Activated naive CD4-positive, alpha-beta T cell treated with anti-CD3 and anti-CD28 coated beads, Interleukin-2, amount 50 U/mL, for 72 hours (primary cell): Measurements from ENCODE around the gene RRM1. TPM values are rescaled to one million over a fixed set of nuclear protein-coding genes. Genes with fewer than 3 reads are reported as not detected.
"Not testable (repeated sequence)": the region's sequence is repeated elsewhere in the genome, so short reads cannot be mapped to it uniquely, and the experiment has no call there.

Experiments
- ATAC-seq, 2 donors: fragments of 150-1000 bp; cut with Tn5 transposase; 2 replicates each; pipeline ENCODE4 v1.10.0; 2021; ENCODE audit warnings: mild to moderate bottlenecking in 2 of 2, moderate library complexity in 2 of 2
- DNase-seq, 2 donors: peaks; one replicate each; pipeline ENCODE4 v3.0.0; 2021 to 2022; ENCODE audit warnings: low spot score in 2 of 2
- H3K27ac Mint-ChIP-seq, 2 donors: one replicate each; pipeline ENCODE4 v1.8.0; 2022; ENCODE audit warnings: mild to moderate bottlenecking in 2 of 2, mixed read lengths in 2 of 2
- H3K36me3 Mint-ChIP-seq, 2 donors: one replicate each; pipeline ENCODE4 v1.8.0; 2022; ENCODE audit warnings: mixed read lengths in 2 of 2
- H3K9me3 Mint-ChIP-seq, 2 donors: one replicate each; pipeline ENCODE4 v1.8.0; 2022; ENCODE audit warnings: mixed read lengths in 2 of 2
- total RNA-seq, 2 donors: library from RNA; stranded (reverse); gene quantifications; one replicate each; pipeline ENCODE4 v1.2.3, GENCODE V29; 2022

Gene RRM1
- total RNA-seq, 2 donors from 2014 or later = 192 to 278 TPM

DNA sequence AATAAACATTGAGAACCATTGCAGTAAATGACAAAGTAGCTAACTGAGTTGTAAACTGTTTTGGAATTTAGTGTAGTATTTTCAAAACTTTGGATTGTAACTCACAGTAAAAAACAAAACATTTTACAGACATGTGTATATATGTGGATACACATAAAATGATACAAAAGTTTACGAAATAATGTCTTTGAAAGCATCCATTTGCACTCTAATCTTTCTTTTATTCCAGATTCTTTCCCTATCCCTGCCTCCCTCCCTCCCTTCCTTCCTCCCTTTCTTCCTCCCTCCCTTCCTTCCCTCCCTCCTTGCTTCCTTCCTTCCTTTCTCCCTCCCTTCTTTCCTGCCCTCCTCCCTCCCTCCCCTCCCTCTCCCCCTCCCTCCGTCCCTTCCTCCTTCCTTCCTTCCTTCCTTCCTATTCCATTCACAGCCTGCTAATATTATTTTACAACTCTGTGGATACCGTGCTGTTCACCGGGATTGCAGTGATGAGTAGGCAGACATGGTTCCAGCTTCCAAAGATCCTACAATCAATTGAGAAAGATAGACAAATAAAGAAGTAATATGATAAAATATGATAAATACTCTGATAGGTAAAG, 3.5 kb downstream of the RRM1 start:
- no peak overlapping the region for H3K27ac Mint-ChIP-seq
- DNase-seq = no peak
- H3K36me3 Mint-ChIP-seq = peaks cover 23 to 31% of the 10 kb centered on the region in 2 donors
- no peaks in the 10 kb centered on the region for H3K9me3 Mint-ChIP-seq
- no peak for ATAC-seq

DNA sequence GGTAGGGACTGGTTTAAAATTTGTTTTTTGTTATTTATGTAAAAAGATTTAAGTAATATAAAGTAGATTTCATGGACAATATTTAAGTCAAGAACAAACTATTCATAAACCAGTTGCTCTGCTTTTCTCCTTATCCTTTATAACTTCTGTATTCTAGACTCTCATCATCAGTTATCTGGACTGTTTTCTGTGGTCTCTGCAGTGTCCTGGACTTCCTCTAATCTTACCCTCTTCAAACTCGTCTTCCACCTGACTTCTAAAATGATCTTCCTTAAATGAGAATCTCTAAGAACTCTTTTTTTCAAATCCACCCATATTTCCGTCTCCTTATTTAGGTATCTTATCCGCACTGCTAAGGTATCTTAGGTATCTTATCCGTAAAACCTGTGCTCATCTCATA, 8.1 kb downstream of the RRM1 start:
- ATAC-seq (no peak), DNase-seq (no peak)
- Mint-ChIP-seq H3K36me3 (peaks cover 4 to 9% of the 10 kb centered on the region in 2 donors), H3K27ac (peak overlapping the region in 1 of 2 donors; percentile 37), H3K9me3 (no peaks in the 10 kb centered on the region)

GRCh38 chr11:4103269-4103668, 8.7 kb downstream of the RRM1 start:
- ATAC-seq = no peak
- DNase-seq = no peak
- Mint-ChIP-seq H3K9me3 (no peaks in the 10 kb centered on the region), H3K27ac (no peak overlapping the region), H3K36me3 (peaks cover 7 to 9% of the 10 kb centered on the region in 2 donors)

DNA sequence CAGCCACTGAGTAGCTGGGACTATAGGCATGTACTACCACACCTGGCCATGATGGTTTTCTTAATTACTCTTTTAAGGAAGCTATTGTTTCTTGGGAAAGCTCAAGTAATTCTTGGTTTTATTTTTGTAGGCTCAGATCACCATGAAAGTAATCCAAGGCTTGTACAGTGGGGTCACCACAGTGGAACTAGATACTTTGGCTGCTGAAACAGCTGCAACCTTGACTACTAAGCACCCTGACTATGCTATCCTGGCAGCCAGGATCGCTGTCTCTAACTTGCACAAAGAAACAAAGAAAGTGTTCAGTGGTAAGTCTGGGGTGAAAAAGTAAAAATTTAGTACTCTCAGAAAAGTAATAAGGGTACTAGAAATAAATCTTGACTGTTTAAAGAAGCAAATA, 11.3 kb downstream of the RRM1 start:
- ATAC-seq (no peak), DNase-seq (no peak)
- Mint-ChIP-seq H3K36me3 (peaks cover 0 to 7% of the 10 kb centered on the region in 2 donors), H3K27ac (no peak overlapping the region), H3K9me3 (no peaks in the 10 kb centered on the region)

- no peak for ATAC-seq
- peaks cover 13 to 33% of the 10 kb centered on the region in 2 donors for H3K36me3 Mint-ChIP-seq
- no peak for DNase-seq
Observed at GRCh38 chr11:4111834-4112233, 17.2 kb downstream of the RRM1 start.

GRCh38 chr11:4115128-4115527, 20.5 kb downstream of the RRM1 start:
- DNase-seq (no peak), ATAC-seq (no peak)
- H3K36me3 Mint-ChIP-seq = peaks cover 19 to 38% of the 10 kb centered on the region in 2 donors
- no peak overlapping the region for H3K27ac Mint-ChIP-seq
- H3K9me3 Mint-ChIP-seq = no peaks in the 10 kb centered on the region

More at GRCh38 chr11:4111834-4112233, 17.2 kb downstream of the RRM1 start:
- H3K27ac Mint-ChIP-seq = no peak overlapping the region
- H3K9me3 Mint-ChIP-seq = no peaks in the 10 kb centered on the region

DNA sequence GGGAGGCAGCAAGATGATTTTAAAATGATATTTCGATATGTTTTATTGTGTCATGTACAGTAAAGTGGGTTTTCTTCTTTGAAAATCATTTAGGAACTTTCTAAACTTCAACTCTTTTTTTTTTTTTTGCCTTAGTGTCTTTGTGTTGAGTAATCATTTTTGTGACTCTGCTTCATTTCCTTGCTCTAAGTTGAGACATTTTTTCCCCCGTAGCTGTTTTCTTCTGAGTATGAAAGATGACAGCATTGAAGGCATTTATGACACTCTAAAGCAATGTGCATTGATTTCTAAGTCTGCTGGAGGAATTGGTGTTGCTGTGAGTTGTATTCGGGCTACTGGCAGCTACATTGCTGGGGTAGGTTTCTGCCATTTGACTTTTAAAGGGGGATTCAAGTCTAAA, 23.5 kb downstream of the RRM1 start:
- peaks cover 21 to 47% of the 10 kb centered on the region in 2 donors for H3K36me3 Mint-ChIP-seq
- ATAC-seq = peak in 1 of 2 donors; percentile 51
- H3K9me3 Mint-ChIP-seq = no peaks in the 10 kb centered on the region
- no peak for DNase-seq
- peak overlapping the region in 1 of 2 donors; percentile 84 for H3K27ac Mint-ChIP-seq

GRCh38 chr11:4123218-4123617, 28.6 kb downstream of the RRM1 start:
- Mint-ChIP-seq H3K9me3 (no peaks in the 10 kb centered on the region), H3K27ac (no peak overlapping the region), H3K36me3 (peaks cover 32 to 63% of the 10 kb centered on the region in 2 donors)
- ATAC-seq = no peak
- DNase-seq = no peak

- Mint-ChIP-seq H3K36me3 (peaks cover 26 to 63% of the 10 kb centered on the region in 2 donors), H3K27ac (peak overlapping the region in 1 of 2 donors; percentile 1), H3K9me3 (no peaks in the 10 kb centered on the region)
- ATAC-seq (no peak), DNase-seq (no peak)
Observed at GRCh38 chr11:4125141-4125540, 30.5 kb downstream of the RRM1 start.

DNA sequence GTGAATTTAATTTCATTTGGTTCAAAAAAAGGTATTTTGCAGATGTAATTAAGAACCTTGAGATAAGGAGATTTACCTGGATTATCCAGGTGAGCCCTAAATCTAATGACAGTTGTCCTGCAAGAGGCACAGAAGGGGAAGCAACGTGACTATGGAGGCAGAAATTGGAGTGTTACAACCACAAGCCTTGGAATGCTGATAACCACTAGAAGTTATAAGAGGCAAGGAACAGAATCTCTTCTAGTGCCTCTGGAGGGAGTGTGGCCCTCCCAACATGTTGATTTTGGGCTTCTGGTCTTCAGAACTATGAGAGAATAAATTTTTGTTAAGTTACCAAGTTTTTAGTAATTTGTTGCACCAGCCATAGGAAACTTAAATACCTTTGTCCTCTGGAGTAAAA, 32.8 kb downstream of the RRM1 start:
- Mint-ChIP-seq H3K27ac (no peak overlapping the region), H3K36me3 (peaks cover 17 to 70% of the 10 kb centered on the region in 2 donors), H3K9me3 (no peaks in the 10 kb centered on the region)
- ATAC-seq (no peak), DNase-seq (no peak)

DNA sequence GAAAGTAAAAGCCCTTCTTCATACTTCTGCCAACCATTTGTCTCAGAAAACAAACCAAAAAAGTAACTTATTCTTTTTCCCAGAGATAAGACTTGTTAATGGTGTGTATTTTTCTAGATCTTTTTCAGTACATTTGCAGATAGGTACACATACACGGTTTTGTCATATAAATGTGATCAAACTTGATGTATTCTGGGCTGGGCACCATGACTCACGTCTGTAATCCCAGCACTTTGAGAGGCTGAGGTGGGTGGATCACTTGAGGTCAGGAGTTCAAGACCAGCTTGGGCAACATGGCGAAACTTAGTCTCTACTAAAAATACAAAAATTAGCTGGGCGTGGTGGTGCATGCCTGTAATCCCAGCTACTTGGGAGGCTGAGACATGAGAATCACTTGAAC, 35.6 kb downstream of the RRM1 start:
- not testable (repeated sequence) for H3K27ac Mint-ChIP-seq, H3K9me3 Mint-ChIP-seq, ATAC-seq, DNase-seq
- peaks cover 14 to 60% of the 10 kb centered on the region in 2 donors for H3K36me3 Mint-ChIP-seq

- Mint-ChIP-seq H3K27ac (no peak overlapping the region), H3K9me3 (peaks cover 3 to 5% of the 10 kb centered on the region in 2 donors), H3K36me3 (peaks cover 30 to 64% of the 10 kb centered on the region in 2 donors)
- no peak for ATAC-seq
- DNase-seq = no peak
Observed at GRCh38 chr11:4134806-4135205, 40.2 kb downstream of the RRM1 start.

DNA sequence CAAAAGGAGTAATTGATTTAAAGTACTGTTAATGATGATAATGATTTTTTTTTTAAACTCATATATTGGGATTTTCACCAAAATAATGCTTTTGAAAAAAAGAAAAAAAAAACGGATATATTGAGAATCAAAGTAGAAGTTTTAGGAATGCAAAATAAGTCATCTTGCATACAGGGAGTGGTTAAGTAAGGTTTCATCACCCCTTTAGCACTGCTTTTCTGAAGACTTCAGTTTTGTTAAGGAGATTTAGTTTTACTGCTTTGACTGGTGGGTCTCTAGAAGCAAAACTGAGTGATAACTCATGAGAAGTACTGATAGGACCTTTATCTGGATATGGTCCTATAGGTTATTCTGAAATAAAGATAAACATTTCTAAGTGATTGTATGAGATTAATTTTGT, 43.9 kb downstream of the RRM1 start:
- DNase-seq (no peak), ATAC-seq (no peak)
- H3K9me3 Mint-ChIP-seq = peaks cover 10 to 11% of the 10 kb centered on the region in 2 donors
- peaks cover 51 to 71% of the 10 kb centered on the region in 2 donors for H3K36me3 Mint-ChIP-seq
- no peak overlapping the region for H3K27ac Mint-ChIP-seq

GRCh38 chr11:4140067-4140636, 45.6 kb downstream of the RRM1 start:
- Mint-ChIP-seq H3K36me3 (peaks cover 45 to 61% of the 10 kb centered on the region in 2 donors), H3K9me3 (peaks cover 10 to 11% of the 10 kb centered on the region in 2 donors), H3K27ac (peak overlapping the region in 1 of 2 donors; percentile 66)
- DNase-seq (no peak), ATAC-seq (no peak)

DNA sequence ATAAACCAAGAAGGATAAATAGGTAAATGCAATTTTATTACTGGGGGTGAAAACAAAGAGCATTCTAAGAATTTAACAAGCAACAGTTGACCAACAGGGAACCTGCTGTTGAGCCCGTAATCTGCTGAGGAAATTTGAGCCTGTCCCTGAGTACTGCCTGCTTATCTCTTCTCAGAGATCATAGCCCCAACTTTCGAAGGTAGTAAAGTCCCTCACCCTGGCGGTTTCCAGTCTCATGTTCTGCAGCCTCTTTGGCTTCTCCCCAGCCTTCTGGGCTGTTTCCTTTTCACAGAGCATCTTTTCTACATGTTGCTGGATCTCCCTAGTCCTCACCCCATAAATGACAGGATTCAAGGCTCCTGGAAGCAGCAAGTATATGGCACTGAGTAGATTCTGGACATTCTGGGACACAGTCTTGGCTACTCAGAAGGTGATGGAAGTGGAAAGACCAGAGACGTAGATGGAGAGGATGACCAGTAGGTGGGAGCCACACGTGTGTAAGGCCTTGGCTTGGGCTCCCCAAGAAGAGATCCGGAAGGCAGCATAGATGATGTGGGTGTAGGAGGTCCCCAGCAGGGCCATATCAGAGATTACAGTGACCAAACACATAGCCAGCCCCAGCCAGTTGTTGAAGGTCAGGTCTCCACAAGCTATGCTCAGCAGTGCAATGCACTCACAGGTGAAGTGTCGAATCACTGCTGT, 51.6 kb downstream of the RRM1 start:
- DNase-seq (no peak), ATAC-seq (no peak)
- no peaks in the 10 kb centered on the region for H3K9me3 Mint-ChIP-seq
- peak overlapping the region in 1 of 2 donors; percentile 28 for H3K27ac Mint-ChIP-seq
- peaks cover 7 to 15% of the 10 kb centered on the region in 2 donors for H3K36me3 Mint-ChIP-seq

GRCh38 chr11:4146772-4147098, 52.1 kb downstream of the RRM1 start:
- Mint-ChIP-seq H3K9me3 (no peaks in the 10 kb centered on the region), H3K27ac (no peak overlapping the region), H3K36me3 (peaks cover 3 to 10% of the 10 kb centered on the region in 2 donors)
- ATAC-seq = no peak
- no peak for DNase-seq

GRCh38 chr11:4154503-4154902, 59.9 kb downstream of the RRM1 start:
- peaks cover 0 to 6% of the 10 kb centered on the region in 2 donors for H3K36me3 Mint-ChIP-seq
- DNase-seq = no peak
- H3K9me3 Mint-ChIP-seq = no peaks in the 10 kb centered on the region
- no peak for ATAC-seq
- H3K27ac Mint-ChIP-seq = no peak overlapping the region

- Mint-ChIP-seq H3K36me3 (peaks cover 0 to 6% of the 10 kb centered on the region in 2 donors), H3K9me3 (no peaks in the 10 kb centered on the region), H3K27ac (no peak overlapping the region)
- DNase-seq (no peak), ATAC-seq (no peak)
Observed at GRCh38 chr11:4156571-4156970, 62.0 kb downstream of the RRM1 start.
